Fibroblast of skin of left quadriceps (primary cell): ENCODE measurements around the gene ARID1B.

Source experiments
- DNase-seq, 2 experiments: peaks; one replicate each; pipeline ENCODE4 v3.0.0-alpha.2; 2013; ENCODE audit warnings: low read depth in 2 of 2

Gene ARID1B

GRCh38 chr6:156776840-156777576, at the start of gene ARID1B:
Gene ARID1B (plus strand): TSS chr6:156777378. CDS start chr6:156777681, 303 bp downstream.
- peak; percentile 64 to 70 for DNase-seq

DNA sequence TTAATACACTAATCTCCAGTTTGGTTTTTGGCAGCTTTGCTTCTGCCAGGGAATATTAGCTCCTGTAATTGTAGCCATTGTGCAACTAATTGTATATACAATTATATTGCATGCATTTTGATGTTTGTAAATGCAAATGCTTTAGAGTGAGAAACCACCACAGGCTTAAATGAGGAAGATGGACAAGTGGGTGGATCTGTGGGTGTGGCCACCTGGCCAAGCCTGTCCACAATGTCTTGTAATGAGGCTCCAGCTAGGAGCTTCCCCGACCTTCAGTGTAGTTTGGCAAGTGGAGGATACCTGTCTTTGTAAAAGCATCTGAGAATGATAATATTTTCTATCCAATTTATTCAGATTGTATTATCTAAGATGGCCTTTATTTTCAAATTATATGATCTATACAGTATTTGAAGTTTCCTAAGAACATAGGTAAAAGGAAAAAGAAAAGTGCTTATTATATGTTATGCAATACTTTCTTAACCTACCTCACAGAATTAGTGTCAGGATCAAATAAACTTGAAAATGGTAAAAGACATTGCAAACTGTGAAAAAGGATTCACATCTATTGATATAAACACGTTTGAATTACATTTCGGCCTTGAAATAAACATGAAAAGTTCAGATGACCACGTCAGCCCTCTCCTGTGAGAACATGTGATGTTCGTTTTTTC, 49.3 kb upstream of the ARID1B start:
- no peak for DNase-seq

DNA sequence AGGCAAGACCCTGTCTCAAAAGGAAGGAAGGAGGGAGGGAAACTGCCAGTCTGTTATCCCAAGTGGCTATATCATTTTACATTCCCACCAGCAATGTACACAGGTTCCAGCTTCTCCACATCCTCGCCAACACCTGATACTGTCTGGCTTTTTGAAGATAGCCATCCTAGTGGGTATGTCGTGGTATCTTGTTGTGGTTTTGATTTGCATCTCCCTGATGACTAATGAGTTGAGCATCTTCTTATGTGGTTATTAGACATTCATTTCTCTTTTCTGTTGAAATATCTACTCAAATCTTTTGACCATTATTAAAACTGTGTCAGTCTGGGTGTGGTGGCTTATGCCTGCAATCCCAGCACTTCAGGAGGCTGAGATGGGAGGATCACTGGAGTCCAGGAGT, 47.9 kb upstream of the ARID1B start:
- DNase-seq, result peak; percentile 29 to 31

GRCh38 chr6:156731396-156731795, 45.8 kb upstream of the ARID1B start:
- peak; percentile 20 to 23 for DNase-seq

GRCh38 chr6:156735751-156736150, 41.4 kb upstream of the ARID1B start:
- no peak for DNase-seq

DNA sequence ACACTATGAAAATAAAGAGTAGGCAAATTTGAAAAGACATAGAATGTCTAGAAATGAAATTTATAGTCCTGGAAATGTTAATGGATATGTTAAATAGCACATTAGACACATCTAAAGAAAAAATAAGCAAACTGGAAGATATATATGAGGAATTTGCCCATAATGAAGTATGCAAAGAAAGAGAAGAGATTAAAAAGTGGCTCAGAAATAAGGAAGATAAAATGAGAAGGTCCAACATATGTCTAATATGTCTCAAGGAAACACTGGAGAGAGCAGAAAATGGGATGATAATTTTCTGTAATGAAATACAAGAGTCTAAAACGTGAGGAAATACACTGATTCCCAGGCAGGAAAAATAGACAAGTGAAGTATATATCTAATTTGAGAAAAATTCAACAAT, 36.6 kb upstream of the ARID1B start:
- no peak for DNase-seq

DNA sequence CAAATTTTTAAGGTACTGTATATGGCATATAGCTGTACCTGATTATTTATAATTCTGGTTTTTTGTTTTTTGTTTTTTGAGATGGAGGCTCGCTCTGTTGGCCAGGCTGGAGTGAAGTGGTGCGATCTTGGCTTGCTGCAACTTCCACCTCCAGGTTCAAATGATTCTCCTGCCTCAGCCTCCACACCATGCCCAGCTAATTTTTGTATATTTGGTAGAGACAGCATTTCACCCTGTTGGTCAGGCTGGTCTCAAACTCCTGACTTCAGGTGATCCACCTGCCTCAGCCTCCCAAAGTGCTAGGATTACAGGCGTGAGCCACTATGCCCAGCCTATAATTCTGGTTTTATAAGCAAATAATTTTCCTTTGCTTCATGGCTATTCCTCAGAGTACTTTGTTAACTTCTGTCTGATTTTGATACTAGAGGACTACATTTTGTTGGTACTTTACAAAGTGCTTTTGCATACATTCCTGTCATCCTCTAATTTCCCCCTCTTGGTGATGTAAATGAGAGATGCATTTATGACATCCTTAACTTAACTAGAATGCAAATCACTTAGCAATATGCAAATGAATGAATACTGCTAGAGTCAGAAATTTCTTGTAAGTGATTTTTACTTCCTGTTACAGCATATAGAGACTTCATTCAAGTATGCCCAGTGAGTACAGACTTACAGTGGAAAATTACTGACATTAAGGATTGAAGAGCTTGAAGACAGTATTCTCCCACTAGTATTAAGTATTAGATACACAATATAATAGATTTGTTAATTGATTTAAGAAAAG, 35.7 kb upstream of the ARID1B start:
- no peak for DNase-seq

DNA sequence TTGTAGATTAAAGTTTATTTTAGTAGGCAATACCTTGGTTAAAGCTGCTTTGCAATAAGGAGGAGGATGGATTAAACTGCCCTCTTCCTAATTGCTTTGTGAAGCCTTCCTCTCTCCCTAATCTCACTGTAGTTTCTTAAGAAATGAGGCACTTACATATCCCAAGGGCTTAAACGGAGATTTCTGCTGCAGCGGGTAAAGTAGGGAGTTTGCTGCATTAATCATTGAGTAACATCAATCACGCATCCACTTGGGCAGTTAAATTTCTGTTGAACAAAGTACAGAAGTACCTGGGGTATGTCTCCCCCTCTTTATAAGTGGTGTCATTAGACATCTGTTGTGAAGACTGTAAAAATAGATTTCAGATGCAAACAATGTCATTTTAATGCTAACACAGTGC, 29.5 kb upstream of the ARID1B start:
- no peak for DNase-seq

DNA sequence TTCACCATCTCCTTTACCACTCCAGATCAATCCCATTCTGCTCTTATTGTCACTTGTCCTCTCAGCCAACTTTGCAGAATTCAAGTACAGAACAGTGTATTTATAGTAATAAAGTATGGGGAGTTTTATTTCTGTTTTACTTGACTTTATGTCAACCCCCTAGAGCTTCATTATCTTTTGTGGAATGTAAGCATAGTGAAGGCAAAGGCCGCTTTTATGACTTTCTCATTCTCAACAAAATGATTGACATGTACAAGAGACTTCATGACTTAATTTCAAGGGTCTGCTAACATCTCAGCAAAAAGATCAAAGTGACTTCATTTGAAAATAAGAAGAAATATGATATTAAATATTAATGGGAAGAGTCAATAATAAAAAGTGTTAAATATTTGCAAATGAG, 28.7 kb upstream of the ARID1B start:
- no peak for DNase-seq

DNA sequence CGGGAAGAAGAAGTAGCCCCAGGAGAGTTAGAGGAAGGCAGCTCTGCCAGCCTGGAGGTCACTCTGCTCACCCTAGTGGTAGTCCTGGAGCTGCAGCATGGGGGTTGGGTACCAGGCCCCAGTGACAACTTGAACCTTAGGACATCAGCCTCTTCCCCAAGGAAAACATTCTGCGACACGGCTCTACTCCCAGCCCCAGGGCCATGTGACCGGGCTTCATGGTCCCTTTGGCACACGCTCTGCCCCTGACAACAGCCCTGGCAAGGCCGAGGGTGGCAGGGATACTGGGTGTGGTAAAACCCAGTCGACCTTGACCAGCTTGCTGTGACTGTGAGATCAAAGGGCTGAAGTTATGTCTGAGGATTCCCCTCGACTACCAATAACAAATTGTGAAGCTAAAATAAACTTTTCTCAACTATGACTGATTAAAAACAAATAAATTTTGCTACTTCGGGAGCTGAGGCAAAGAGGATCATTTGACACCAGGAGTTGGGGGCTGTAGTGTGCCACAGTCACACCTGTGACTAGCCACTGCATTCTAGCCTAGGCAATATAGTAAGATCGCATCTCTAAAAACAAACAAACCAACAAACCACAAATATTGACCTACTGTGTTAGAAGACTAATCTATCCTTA, 24.4 kb upstream of the ARID1B start:
- DNase-seq, result no peak

- no peak for DNase-seq
Measured at GRCh38 chr6:156756630-156757610, 20.3 kb upstream of the ARID1B start.

- DNase-seq, result no peak
Measured at GRCh38 chr6:156757849-156758248, 19.3 kb upstream of the ARID1B start.

DNA sequence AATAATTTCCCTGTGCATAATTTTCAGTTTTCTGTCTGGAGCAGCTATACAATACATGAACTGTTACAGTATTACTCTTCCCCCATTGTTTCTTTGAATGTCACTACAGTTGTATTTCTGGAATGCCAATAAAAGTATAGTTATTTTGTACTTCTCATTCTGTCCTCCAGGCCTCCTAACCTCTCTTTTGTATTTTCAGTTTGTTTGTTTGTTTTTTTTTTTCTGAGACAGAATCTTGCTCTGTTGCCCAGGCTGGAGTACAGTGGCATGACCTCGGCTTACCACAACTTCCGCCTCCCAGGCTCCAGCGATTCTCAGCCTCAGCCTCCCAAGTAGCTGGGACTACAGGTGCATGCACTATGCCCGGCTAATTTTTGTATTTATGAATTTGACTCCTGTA, 16.8 kb upstream of the ARID1B start:
- DNase-seq, result no peak

DNA sequence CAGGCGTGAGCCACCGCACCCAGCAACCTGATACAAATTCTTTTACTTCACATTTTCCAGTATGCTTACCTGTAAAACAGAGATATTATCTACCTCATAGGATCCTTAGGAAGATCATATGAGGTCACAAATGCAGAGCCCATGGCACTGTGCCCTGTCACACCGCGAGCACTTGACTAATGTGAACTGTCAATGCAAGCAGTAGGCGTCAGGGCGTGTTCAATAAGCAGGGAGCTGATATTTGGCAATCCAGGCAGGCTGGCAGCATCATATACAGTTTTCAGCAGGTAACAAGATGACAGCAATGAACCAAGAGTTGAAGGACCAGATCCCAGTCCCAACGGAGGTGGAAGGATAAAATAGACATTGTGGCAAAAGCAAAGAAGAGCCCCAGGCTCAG, 14.6 kb upstream of the ARID1B start:
- no peak for DNase-seq

- no peak for DNase-seq
Measured at GRCh38 chr6:156765117-156765516, 12.1 kb upstream of the ARID1B start.

GRCh38 chr6:156767603-156768467, 9.3 kb upstream of the ARID1B start:
- peak in 1 of 2 experiments; percentile 41 for DNase-seq

- DNase-seq, result no peak
Measured at GRCh38 chr6:156771047-156771446, 6.1 kb upstream of the ARID1B start.

- DNase-seq, result no peak
Measured at GRCh38 chr6:156771761-156772160, 5.4 kb upstream of the ARID1B start.

DNA sequence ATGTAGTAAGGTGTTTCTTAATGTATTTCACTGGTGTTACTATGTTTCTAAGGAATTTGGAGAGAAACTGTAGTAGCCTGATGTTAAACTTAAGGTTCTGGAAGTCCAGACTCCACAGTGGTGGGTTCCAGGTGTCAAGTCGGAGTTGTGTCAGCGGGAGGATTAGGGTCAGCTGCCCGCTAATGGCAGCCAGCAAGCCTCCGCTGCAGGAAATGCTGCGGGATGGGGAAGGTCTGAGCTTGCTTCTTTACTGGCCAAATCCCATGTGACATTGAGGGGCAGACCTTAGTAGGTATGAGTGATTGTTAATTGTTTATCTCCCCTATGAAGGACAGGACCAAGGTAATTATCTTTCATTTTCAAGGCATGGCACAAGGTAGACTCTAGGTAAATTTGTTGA, 3.7 kb upstream of the ARID1B start:
- DNase-seq, result no peak
